H1 (cell line): ENCODE results near the gene ORC6. TPM values are rescaled to one million over a fixed set of nuclear protein-coding genes. Genes with fewer than 3 reads are reported as not detected.

Experiments
- CHD2 ChIP-seq: IDR thresholded peaks from 2 replicates; pipeline ENCODE4 v1.6.1; 2012; ENCODE audit warnings: low read length, improper control_type of control experiment
- CREB1 ChIP-seq: IDR thresholded peaks from 2 replicates; pipeline ENCODE4 v1.6.1; 2012; ENCODE audit warnings: inconsistent platforms
- SP2 ChIP-seq: IDR thresholded peaks from 2 replicates; pipeline ENCODE4 v1.6.1; 2012; ENCODE audit warnings: mild to moderate bottlenecking, low read length, inconsistent platforms
- ZNF274 ChIP-seq: IDR thresholded peaks from 2 replicates; pipeline ENCODE4 v1.7.0; 2012; ENCODE audit warnings: low read length, borderline replicate concordance; ENCODE audit errors: extremely low read depth
- polyA plus RNA-seq, 7 experiments: library from polyadenylated mRNA; depleted of rRNA in 3 of 7; stranded (reverse) in 5 of 7; unstranded in 2 of 7; fragments of >200 nt in 5 of 7; fragments of 200-250 nt in 2 of 7; gene quantifications; 1 replicate in 5 of 7; 2 replicates in 1 of 7; 4 replicates in 1 of 7; pipeline versions ENCODE4 v1.2.1 to v1.2.3, GENCODE V29; 2011 to 2013; ENCODE audit warnings: missing spikeins in 2 of 7, mixed read lengths in 2 of 7
- total RNA-seq: library from RNA; stranded (reverse); fragmentation: NEBNext Ultra II Directional; extraction: Animal tissue kit (Norgen Biotek cat#: 25700); gene quantifications from 2 replicates; pipeline ENCODE4 v1.2.1, GENCODE V29; 2021
- TF ChIP-seq, protein P1 (sequence below): IDR thresholded peaks from 2 replicates; pipeline ENCODE4 v1.6.1; 2012; ENCODE audit warnings: low read length, inconsistent platforms

The ORC6 gene
- total and polyA plus RNA-seq, 2 of the 8 experiments (the other 6 are each of a cell fraction or from before 2014, with no cell fraction given) = 41.8 to 67.4 TPM

DNA sequence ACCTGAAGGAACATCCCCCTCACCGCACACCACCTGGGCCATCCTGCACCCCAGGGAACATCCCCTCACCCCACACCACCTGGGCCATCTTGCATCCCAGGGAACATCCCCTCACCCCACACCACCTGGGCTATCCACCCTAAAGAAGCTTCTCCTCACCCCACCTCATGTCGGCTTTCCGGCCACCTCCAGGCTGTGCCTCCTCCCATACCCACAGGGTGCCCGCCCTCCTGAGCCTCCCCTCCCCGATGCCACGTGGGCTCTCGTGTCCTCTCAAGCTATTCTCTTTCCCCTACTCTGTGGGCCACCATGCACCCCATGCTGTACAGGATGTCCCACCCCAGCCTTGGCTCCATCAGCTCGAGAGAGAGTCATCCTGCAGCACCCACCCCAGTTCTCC lies 40.7 kb downstream of the ORC6 start (continued):
- no peak for TF ChIP-seq ZNF274
- no peak for TF ChIP-seq CHD2
- TF ChIP-seq, protein P1, sequence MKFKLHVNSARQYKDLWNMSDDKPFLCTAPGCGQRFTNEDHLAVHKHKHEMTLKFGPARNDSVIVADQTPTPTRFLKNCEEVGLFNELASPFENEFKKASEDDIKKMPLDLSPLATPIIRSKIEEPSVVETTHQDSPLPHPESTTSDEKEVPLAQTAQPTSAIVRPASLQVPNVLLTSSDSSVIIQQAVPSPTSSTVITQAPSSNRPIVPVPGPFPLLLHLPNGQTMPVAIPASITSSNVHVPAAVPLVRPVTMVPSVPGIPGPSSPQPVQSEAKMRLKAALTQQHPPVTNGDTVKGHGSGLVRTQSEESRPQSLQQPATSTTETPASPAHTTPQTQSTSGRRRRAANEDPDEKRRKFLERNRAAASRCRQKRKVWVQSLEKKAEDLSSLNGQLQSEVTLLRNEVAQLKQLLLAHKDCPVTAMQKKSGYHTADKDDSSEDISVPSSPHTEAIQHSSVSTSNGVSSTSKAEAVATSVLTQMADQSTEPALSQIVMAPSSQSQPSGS = no peak
- no peak for TF ChIP-seq CREB1
- no peak for TF ChIP-seq SP2
- TF ChIP-seq, all 59 proteins: peak for 0
